Measurements from ENCODE around the gene SPDYE1. TPM values are rescaled to one million over a fixed set of nuclear protein-coding genes. Genes with fewer than 3 reads are reported as not detected.
A peak's percentile ranks its signal among the peaks of the same experiment; 100 is the strongest.

The SPDYE1 gene
- total and polyA plus RNA-seq, 2 of the 13 experiments (the other 11 are each of a cell fraction or from before 2014, with no cell fraction given) = not detected

GRCh38 chr7:44044315-44045225, 46.9 kb downstream of the SPDYE1 start, which contains the start of gene DBNL (continued):
- TF ChIP-seq, protein P1, sequence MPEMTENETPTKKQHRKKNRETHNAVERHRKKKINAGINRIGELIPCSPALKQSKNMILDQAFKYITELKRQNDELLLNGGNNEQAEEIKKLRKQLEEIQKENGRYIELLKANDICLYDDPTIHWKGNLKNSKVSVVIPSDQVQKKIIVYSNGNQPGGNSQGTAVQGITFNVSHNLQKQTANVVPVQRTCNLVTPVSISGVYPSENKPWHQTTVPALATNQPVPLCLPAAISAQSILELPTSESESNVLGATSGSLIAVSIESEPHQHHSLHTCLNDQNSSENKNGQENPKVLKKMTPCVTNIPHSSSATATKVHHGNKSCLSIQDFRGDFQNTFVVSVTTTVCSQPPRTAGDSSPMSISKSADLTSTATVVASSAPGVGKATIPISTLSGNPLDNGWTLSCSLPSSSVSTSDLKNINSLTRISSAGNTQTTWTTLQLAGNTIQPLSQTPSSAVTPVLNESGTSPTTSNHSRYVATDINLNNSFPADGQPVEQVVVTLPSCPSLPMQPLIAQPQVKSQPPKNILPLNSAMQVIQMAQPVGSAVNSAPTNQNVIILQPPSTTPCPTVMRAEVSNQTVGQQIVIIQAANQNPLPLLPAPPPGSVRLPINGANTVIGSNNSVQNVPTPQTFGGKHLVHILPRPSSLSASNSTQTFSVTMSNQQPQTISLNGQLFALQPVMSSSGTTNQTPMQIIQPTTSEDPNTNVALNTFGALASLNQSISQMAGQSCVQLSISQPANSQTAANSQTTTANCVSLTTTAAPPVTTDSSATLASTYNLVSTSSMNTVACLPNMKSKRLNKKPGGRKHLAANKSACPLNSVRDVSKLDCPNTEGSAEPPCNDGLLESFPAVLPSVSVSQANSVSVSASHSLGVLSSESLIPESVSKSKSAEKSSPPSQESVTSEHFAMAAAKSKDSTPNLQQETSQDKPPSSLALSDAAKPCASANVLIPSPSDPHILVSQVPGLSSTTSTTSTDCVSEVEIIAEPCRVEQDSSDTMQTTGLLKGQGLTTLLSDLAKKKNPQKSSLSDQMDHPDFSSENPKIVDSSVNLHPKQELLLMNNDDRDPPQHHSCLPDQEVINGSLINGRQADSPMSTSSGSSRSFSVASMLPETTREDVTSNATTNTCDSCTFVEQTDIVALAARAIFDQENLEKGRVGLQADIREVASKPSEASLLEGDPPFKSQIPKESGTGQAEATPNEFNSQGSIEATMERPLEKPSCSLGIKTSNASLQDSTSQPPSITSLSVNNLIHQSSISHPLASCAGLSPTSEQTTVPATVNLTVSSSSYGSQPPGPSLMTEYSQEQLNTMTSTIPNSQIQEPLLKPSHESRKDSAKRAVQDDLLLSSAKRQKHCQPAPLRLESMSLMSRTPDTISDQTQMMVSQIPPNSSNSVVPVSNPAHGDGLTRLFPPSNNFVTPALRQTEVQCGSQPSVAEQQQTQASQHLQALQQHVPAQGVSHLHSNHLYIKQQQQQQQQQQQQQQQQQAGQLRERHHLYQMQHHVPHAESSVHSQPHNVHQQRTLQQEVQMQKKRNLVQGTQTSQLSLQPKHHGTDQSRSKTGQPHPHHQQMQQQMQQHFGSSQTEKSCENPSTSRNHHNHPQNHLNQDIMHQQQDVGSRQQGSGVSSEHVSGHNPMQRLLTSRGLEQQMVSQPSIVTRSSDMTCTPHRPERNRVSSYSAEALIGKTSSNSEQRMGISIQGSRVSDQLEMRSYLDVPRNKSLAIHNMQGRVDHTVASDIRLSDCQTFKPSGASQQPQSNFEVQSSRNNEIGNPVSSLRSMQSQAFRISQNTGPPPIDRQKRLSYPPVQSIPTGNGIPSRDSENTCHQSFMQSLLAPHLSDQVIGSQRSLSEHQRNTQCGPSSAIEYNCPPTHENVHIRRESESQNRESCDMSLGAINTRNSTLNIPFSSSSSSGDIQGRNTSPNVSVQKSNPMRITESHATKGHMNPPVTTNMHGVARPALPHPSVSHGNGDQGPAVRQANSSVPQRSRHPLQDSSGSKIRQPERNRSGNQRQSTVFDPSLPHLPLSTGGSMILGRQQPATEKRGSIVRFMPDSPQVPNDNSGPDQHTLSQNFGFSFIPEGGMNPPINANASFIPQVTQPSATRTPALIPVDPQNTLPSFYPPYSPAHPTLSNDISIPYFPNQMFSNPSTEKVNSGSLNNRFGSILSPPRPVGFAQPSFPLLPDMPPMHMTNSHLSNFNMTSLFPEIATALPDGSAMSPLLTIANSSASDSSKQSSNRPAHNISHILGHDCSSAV (CRISPR knock-in tag; IDR thresholded peaks at IDR 0.05; ENCODE audit: borderline replicate concordance) = no peak; the same call in 1 of the 2 replicates
- TF ChIP-seq FOXP4 (CRISPR knock-in tag; IDR thresholded peaks at IDR 0.05) (peak; percentile 61), MAFF (IDR thresholded peaks at IDR 0.05; ENCODE audit: low read depth, low read length) (no peak), ZNF546 (CRISPR knock-in tag; conservative IDR thresholded peaks at IDR 0.05) (0 out of 2 replicates have a peak, but pooled peaks have one; percentile 24), NFKBIZ (CRISPR knock-in tag; IDR thresholded peaks at IDR 0.05) (no peak), FLYWCH1 (CRISPR knock-in tag; IDR thresholded peaks at IDR 0.05) (no peak), ZNF749 (CRISPR knock-in tag; IDR thresholded peaks at IDR 0.05; ENCODE audit: borderline replicate concordance) (peak; percentile 70; the same call in 1 of the 2 replicates), ONECUT2 (CRISPR knock-in tag; IDR thresholded peaks at IDR 0.05) (0 out of 2 replicates have a peak, but pooled peaks have one; percentile 37), ZNF879 (CRISPR knock-in tag; IDR thresholded peaks at IDR 0.05) (0 out of 2 replicates have a peak, but pooled peaks have one; percentile 11)
- TF ChIP-seq, protein P2, sequence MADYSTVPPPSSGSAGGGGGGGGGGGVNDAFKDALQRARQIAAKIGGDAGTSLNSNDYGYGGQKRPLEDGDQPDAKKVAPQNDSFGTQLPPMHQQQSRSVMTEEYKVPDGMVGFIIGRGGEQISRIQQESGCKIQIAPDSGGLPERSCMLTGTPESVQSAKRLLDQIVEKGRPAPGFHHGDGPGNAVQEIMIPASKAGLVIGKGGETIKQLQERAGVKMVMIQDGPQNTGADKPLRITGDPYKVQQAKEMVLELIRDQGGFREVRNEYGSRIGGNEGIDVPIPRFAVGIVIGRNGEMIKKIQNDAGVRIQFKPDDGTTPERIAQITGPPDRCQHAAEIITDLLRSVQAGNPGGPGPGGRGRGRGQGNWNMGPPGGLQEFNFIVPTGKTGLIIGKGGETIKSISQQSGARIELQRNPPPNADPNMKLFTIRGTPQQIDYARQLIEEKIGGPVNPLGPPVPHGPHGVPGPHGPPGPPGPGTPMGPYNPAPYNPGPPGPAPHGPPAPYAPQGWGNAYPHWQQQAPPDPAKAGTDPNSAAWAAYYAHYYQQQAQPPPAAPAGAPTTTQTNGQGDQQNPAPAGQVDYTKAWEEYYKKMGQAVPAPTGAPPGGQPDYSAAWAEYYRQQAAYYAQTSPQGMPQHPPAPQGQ (CRISPR knock-in tag; IDR thresholded peaks at IDR 0.05; ENCODE audit: borderline replicate concordance) = no peak
- TF ChIP-seq, protein P3, sequence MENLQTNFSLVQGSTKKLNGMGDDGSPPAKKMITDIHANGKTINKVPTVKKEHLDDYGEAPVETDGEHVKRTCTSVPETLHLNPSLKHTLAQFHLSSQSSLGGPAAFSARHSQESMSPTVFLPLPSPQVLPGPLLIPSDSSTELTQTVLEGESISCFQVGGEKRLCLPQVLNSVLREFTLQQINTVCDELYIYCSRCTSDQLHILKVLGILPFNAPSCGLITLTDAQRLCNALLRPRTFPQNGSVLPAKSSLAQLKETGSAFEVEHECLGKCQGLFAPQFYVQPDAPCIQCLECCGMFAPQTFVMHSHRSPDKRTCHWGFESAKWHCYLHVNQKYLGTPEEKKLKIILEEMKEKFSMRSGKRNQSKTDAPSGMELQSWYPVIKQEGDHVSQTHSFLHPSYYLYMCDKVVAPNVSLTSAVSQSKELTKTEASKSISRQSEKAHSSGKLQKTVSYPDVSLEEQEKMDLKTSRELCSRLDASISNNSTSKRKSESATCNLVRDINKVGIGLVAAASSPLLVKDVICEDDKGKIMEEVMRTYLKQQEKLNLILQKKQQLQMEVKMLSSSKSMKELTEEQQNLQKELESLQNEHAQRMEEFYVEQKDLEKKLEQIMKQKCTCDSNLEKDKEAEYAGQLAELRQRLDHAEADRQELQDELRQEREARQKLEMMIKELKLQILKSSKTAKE (CRISPR knock-in tag; IDR thresholded peaks at IDR 0.05; ENCODE audit: borderline replicate concordance) = no peak; the same call in 1 of the 2 replicates
